Hepatocyte (in vitro differentiated cells): ENCODE results near the gene NHEJ1. TPM values are rescaled to one million over a fixed set of nuclear protein-coding genes. Genes with fewer than 3 reads are reported as not detected.

Experiments
- DNase-seq: peaks from one replicate; pipeline ENCODE4 v3.0.0-alpha.2; 2016; ENCODE audit warnings: low spot score
- H2AFZ ChIP-seq: fragments of 200-600 bp; sonication (generic); 2 replicates; pipeline ENCODE4 v1.6.0; 2016; ENCODE audit warnings: antibody characterized with exemption, mild to moderate bottlenecking
- H3K27ac ChIP-seq: fragments of 200-600 bp; sonication (generic); 2 replicates; pipeline ENCODE4 v1.5.1; 2016; ENCODE audit warnings: mild to moderate bottlenecking
- H3K27me3 ChIP-seq: fragments of 200-600 bp; sonication (generic); 2 replicates; pipeline ENCODE4 v1.6.1; 2016
- H3K36me3 ChIP-seq: fragments of 200-600 bp; sonication (generic); replicated peaks from 2 replicates; pipeline ENCODE4 v1.5.1; 2016; ENCODE audit warnings: low read depth; ENCODE audit not compliant: insufficient read depth
- H3K4me1 ChIP-seq: fragments of 200-600 bp; sonication (generic); 2 replicates; pipeline ENCODE4 v1.5.1; 2016; ENCODE audit warnings: mild to moderate bottlenecking, moderate library complexity; ENCODE audit not compliant: insufficient read depth
- H3K4me2 ChIP-seq: fragments of 200-600 bp; sonication (generic); 2 replicates; pipeline ENCODE4 v1.6.0; 2016
- H3K4me3 ChIP-seq: fragments of 200-600 bp; sonication (generic); 2 replicates; pipeline ENCODE4 v1.5.1; 2016; ENCODE audit warnings: mild to moderate bottlenecking
- H3K79me2 ChIP-seq: fragments of 200-600 bp; sonication (generic); 2 replicates; pipeline ENCODE4 v1.6.0; 2017; ENCODE audit warnings: mild to moderate bottlenecking
- H3K9me2 ChIP-seq: fragments of 200-600 bp; sonication (generic); replicated peaks from 2 replicates; pipeline ENCODE4 v1.6.0; 2017; ENCODE audit warnings: mild to moderate bottlenecking; ENCODE audit not compliant: insufficient read depth
- H3K9me3 ChIP-seq: fragments of 200-600 bp; sonication (generic); 2 replicates; pipeline ENCODE4 v1.5.1; 2016; ENCODE audit warnings: low read depth, mild to moderate bottlenecking
- H4K20me1 ChIP-seq: fragments of 200-600 bp; sonication (generic); 2 replicates; pipeline ENCODE4 v1.6.0; 2016; ENCODE audit warnings: mild to moderate bottlenecking; ENCODE audit not compliant: insufficient read depth, poor library complexity, severe bottlenecking
- CTCF ChIP-seq: fragments of 200-600 bp; sonication (generic); IDR thresholded peaks from 2 replicates; pipeline ENCODE4 v1.5.1; 2016; ENCODE audit warnings: antibody characterized with exemption, mild to moderate bottlenecking; ENCODE audit not compliant: poor library complexity
- EZH2 ChIP-seq: fragments of 200-600 bp; sonication (generic); IDR thresholded peaks from 2 replicates; pipeline ENCODE4 v1.6.1; 2016; ENCODE audit warnings: antibody characterized with exemption, mild to moderate bottlenecking, borderline replicate concordance
- EZH2phosphoT487 ChIP-seq: fragments of 200-600 bp; sonication (generic); IDR thresholded peaks from one replicate; pipeline ENCODE4 v1.6.1; 2018; ENCODE audit warnings: antibody characterized with exemption, mild to moderate bottlenecking, low read depth, moderate library complexity; ENCODE audit not compliant: unreplicated experiment, severe bottlenecking
- WGBS: methylation state at CpG from one replicate; pipeline ENCODE4 v1.1.6; 2016; ENCODE audit warnings: low lambda C conversion rate; ENCODE audit errors: missing lambda C conversion rate; 5-methylcytosine and 5-hydroxymethylcytosine counted together
- polyA plus RNA-seq: library from polyadenylated mRNA; unstranded; fragments of >200 nt; fragmentation: Nextera tagmentation; extraction: Ambion mirVana; gene quantifications from 2 replicates; pipeline ENCODE4 v1.2.1, GENCODE V29; 2016
- total RNA-seq: library from RNA; depleted of rRNA; stranded (reverse); fragments of >200 nt; gene quantifications from 2 replicates; pipeline ENCODE4 v1.2.3, GENCODE V29; 2014

The NHEJ1 gene
- total and polyA plus RNA-seq, 2 experiments from 2014 or later = 18.1 to 28.2 TPM

- WGBS = 7% methylated on average over 50 of the region's 81 CpGs
- H3K79me2 ChIP-seq = peaks cover 17% of the 10 kb centered on the region
- peak; percentile 45 for DNase-seq
Measured at GRCh38 chr2:219059725-219060682, 100.6 kb downstream of the NHEJ1 start.

GRCh38 chr2:219059375-219059724 is 101.3 kb downstream of the NHEJ1 start:
- Histone ChIP-seq H3K9me3 (no peaks in the 10 kb centered on the region), H3K79me2 (peaks cover 17% of the 10 kb centered on the region), H3K4me3 (peak overlapping the region; percentile 72), H3K27ac (peak overlapping the region; percentile 61), H3K4me1 (no peaks in the 10 kb centered on the region), H3K9me2 (no peaks in the 10 kb centered on the region), H2AFZ (no peak overlapping the region), H4K20me1 (peaks cover 31% of the 10 kb centered on the region), H3K4me2 (peak overlapping the region; percentile 76), H3K27me3 (peaks cover 74% of the 10 kb centered on the region), H3K36me3 (no peaks in the 10 kb centered on the region)
- no peak for TF ChIP-seq CTCF
- TF ChIP-seq EZH2phosphoT487 = no peak
- TF ChIP-seq EZH2 = no peak
- DNase-seq = no peak
- WGBS = 6% methylated on average over 17 of the region's 17 CpGs

More at GRCh38 chr2:219059725-219060682, 100.6 kb downstream of the NHEJ1 start:
- Histone ChIP-seq H3K4me3 (peak overlapping the region; percentile 72), H3K4me1 (no peaks in the 10 kb centered on the region), H3K27me3 (peaks cover 77% of the 10 kb centered on the region), H3K9me2 (no peaks in the 10 kb centered on the region), H4K20me1 (peaks cover 31% of the 10 kb centered on the region), H3K9me3 (no peaks in the 10 kb centered on the region), H3K27ac (peak overlapping the region; percentile 61), H3K4me2 (peak overlapping the region; percentile 76), H3K36me3 (no peaks in the 10 kb centered on the region), H2AFZ (no peak overlapping the region)
- TF ChIP-seq CTCF (no peak), EZH2phosphoT487 (peak; percentile 17), EZH2 (peak; percentile 78)

GRCh38 chr2:219058541-219059374 is 101.9 kb downstream of the NHEJ1 start:
- Histone ChIP-seq H4K20me1 (peaks cover 31% of the 10 kb centered on the region), H3K27ac (peak overlapping the region; percentile 61), H3K27me3 (peaks cover 70% of the 10 kb centered on the region), H3K4me3 (peak overlapping the region; percentile 72), H2AFZ (no peak overlapping the region), H3K4me1 (no peaks in the 10 kb centered on the region), H3K4me2 (peak overlapping the region; percentile 76), H3K9me3 (no peaks in the 10 kb centered on the region), H3K9me2 (no peaks in the 10 kb centered on the region), H3K36me3 (no peaks in the 10 kb centered on the region), H3K79me2 (peaks cover 17% of the 10 kb centered on the region)
- peak; percentile 88 for DNase-seq
- TF ChIP-seq EZH2phosphoT487 (peak; percentile 0), EZH2 (peak; percentile 16), CTCF (no peak)
- WGBS = 16% methylated on average over 42 of the region's 42 CpGs
